ENCODE results near the gene PNMA8B.
"Not testable (repeated sequence)": the region's sequence is repeated elsewhere in the genome, so short reads cannot be mapped to it uniquely, and the experiment has no call there.

Gene PNMA8B

GRCh38 chr19:46530636-46531035 is 35.0 kb upstream of the PNMA8B start:
- Histone ChIP-seq H3K4me3 (peak overlapping the region; percentile 38; the same call in 1 of the 2 replicates), H3K9me3 (ENCODE audit: low read depth, low read length) (no peaks in the 10 kb centered on the region), H3K36me3 (ENCODE audit: insufficient read depth, low read length) (no peaks in the 10 kb centered on the region), H3K27ac (no peak overlapping the region), H3K9ac (ENCODE audit: insufficient read length) (no peak overlapping the region)
- TF ChIP-seq POLR2AphosphoS5 (IDR thresholded peaks at IDR 0.05; ENCODE audit: borderline replicate concordance, low read depth, low read length) (no peak), FOXP2 (optimal IDR thresholded peaks at IDR 0.05; ENCODE audit: control extremely low read depth, extremely low read length, insufficient read depth) (no peak), EZH2 (IDR thresholded peaks at IDR 0.05) (no peak)
- no peak for DNase-seq (ENCODE audit: low read depth, low spot score)

DNA sequence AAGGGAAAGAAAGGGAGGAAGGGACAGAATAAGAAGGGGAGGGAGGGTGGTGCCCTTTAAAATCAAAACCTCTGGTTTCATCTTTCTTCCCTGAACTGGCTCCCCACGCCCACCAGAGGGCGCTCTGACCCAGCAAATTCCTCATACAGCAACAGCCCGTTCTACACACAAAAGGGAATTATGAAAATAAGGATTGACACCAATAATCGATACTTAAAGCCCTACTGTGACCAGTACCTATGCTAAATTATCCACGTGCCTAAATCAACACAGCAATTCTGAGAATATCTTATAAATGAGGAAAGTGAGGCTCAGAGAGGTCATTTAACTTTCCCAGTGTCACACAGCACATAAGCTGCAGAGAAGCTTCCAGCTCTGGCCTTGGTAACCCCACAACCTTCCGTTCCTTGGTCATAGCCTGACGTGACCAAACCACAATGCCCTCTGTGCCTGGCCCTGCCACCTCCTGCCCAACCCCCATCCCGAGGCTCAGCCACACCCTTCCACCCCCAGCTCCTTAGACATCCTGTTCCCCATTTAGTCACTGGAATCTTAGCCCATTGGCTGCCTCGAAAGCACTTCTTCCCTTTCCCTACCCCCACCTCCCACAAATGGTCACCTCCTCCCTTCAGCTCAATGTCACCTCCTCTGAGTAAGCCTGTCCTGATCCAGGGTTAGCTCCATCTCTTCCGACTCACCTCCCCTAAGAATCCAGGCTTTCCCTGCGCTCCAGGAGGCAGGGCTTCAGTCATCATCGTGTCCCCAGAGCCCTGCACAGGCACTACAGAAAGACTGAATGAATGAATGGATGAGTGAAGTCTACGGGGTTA is 34.2 kb upstream of the PNMA8B start:
- Histone ChIP-seq H3K27ac (no peak overlapping the region), H3K4me3 (peak overlapping the region; percentile 38; the same call in 1 of the 2 replicates), H3K36me3 (ENCODE audit: insufficient read depth, low read length) (no peaks in the 10 kb centered on the region), H3K9me3 (ENCODE audit: low read depth, low read length) (no peaks in the 10 kb centered on the region), H3K9ac (ENCODE audit: insufficient read length) (no peak overlapping the region)
- no peak for DNase-seq (ENCODE audit: low read depth, low spot score)
- TF ChIP-seq FOXP2 (optimal IDR thresholded peaks at IDR 0.05; ENCODE audit: control extremely low read depth, extremely low read length, insufficient read depth) (no peak), EZH2 (IDR thresholded peaks at IDR 0.05) (no peak), POLR2AphosphoS5 (IDR thresholded peaks at IDR 0.05; ENCODE audit: borderline replicate concordance, low read depth, low read length) (no peak)

- DNase-seq (ENCODE audit: low read depth, low spot score): no peak
- Histone ChIP-seq H3K27ac (no peak overlapping the region), H3K36me3 (ENCODE audit: insufficient read depth, low read length) (no peaks in the 10 kb centered on the region), H3K4me3 (no peak overlapping the region), H3K9ac (ENCODE audit: insufficient read length) (no peak overlapping the region), H3K9me3 (ENCODE audit: low read depth, low read length) (no peaks in the 10 kb centered on the region)
- TF ChIP-seq EZH2 (IDR thresholded peaks at IDR 0.05): no peak
- TF ChIP-seq POLR2AphosphoS5 (IDR thresholded peaks at IDR 0.05; ENCODE audit: borderline replicate concordance, low read depth, low read length): no peak
- no peak for TF ChIP-seq FOXP2 (optimal IDR thresholded peaks at IDR 0.05; ENCODE audit: control extremely low read depth, extremely low read length, insufficient read depth)
Measured at GRCh38 chr19:46528601-46529590, 33.2 kb upstream of the PNMA8B start.

DNA sequence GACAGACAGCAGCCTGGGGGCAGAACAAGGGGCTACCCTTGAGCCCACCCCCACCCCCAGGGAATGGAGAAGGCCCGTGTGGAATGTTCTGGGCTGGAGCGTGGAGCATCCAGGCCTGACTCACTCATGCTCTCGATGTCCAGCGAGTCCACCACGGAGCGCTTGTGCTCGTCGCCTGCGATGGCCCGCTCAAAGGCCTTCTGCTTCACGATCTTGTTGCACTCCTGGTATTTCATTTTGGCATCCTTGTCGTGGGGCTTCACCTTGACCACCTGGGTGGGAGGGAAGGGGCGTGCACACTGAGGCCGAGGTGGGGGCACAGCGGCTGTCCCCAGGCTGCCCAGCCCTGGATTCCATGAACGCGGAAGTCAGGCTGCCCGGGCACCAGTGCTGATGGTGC is 31.1 kb upstream of the PNMA8B start:
- H3K27ac ChIP-seq; DNase-seq (ENCODE audit: low read depth, low spot score); H3K4me3 ChIP-seq; H3K9ac ChIP-seq (ENCODE audit: insufficient read length); H3K36me3 ChIP-seq (ENCODE audit: insufficient read depth, low read length); H3K9me3 ChIP-seq (ENCODE audit: low read depth, low read length): not testable (repeated sequence)

- no peaks in the 10 kb centered on the region for H3K36me3 ChIP-seq (ENCODE audit: insufficient read depth, low read length)
Measured at GRCh38 chr19:46524308-46524707, 28.6 kb upstream of the PNMA8B start.

DNA sequence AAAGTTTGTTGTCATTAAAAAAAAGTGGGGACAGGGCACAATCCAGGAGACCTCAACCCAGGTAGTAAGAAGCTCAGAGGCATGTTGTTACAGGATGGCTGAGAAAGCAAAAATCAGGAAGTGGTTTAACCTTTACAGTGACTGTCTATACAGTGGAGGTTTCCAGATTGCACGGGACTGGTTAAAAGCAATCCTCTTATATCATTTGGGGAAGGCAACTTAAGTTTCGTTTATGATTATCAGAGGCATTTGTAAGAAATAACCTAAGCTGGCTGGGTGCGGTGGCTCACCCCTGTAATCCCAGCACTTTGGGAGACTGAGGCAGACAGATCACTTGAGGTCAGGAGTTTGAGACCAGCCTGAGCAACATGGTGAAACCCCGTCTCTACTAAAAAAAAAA is 27.3 kb upstream of the PNMA8B start:
- H3K9me3 ChIP-seq (ENCODE audit: low read depth, low read length): not testable (repeated sequence)

More at GRCh38 chr19:46524308-46524707, 28.6 kb upstream of the PNMA8B start:
- no peak overlapping the region for H3K4me3 ChIP-seq
- TF ChIP-seq POLR2AphosphoS5 (IDR thresholded peaks at IDR 0.05; ENCODE audit: borderline replicate concordance, low read depth, low read length): no peak
- no peak for TF ChIP-seq EZH2 (IDR thresholded peaks at IDR 0.05)
- TF ChIP-seq FOXP2 (optimal IDR thresholded peaks at IDR 0.05; ENCODE audit: control extremely low read depth, extremely low read length, insufficient read depth): no peak
- no peak overlapping the region for H3K27ac ChIP-seq
- H3K9me3 ChIP-seq (ENCODE audit: low read depth, low read length): no peaks in the 10 kb centered on the region
- DNase-seq (ENCODE audit: low read depth, low spot score): no peak
- H3K9ac ChIP-seq (ENCODE audit: insufficient read length): no peak overlapping the region

GRCh38 chr19:46521241-46521868 is 25.7 kb upstream of the PNMA8B start:
- Histone ChIP-seq H3K9ac (ENCODE audit: insufficient read length) (no peak overlapping the region), H3K27ac (no peak overlapping the region), H3K9me3 (ENCODE audit: low read depth, low read length) (no peaks in the 10 kb centered on the region), H3K36me3 (ENCODE audit: insufficient read depth, low read length) (no peaks in the 10 kb centered on the region), H3K4me3 (no peak overlapping the region)
- TF ChIP-seq POLR2AphosphoS5 (IDR thresholded peaks at IDR 0.05; ENCODE audit: borderline replicate concordance, low read depth, low read length): no peak
- no peak for TF ChIP-seq EZH2 (IDR thresholded peaks at IDR 0.05)
- TF ChIP-seq FOXP2 (optimal IDR thresholded peaks at IDR 0.05; ENCODE audit: control extremely low read depth, extremely low read length, insufficient read depth): no peak
- no peak for DNase-seq (ENCODE audit: low read depth, low spot score)

More for the DNA sequence above, 27.3 kb upstream of the PNMA8B start:
- H3K4me3 ChIP-seq; H3K27ac ChIP-seq; DNase-seq (ENCODE audit: low read depth, low spot score); H3K9ac ChIP-seq (ENCODE audit: insufficient read length); H3K36me3 ChIP-seq (ENCODE audit: insufficient read depth, low read length): not testable (repeated sequence)

DNA sequence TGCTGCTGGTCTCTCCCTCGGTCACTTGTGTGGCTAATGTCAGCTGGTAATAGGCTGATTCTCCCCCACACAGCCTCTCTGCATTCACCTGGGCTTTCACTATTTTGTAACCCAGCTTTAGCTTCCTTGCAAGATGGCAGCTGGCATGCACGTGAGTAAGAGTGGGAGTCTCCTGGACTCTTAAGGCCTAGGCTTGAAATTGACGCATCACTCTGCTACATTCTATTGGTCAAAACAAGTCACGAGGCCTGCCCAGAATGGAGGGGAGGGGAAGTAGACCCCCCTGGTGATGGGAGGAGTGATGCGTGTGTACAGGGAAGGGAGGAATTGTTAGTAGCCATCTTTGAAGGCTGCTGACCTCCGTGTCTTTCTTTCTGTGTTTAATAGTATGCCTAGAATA is 24.9 kb upstream of the PNMA8B start:
- Histone ChIP-seq H3K4me3 (no peak overlapping the region), H3K27ac (peak overlapping the region; percentile 76), H3K9ac (ENCODE audit: insufficient read length) (no peak overlapping the region), H3K36me3 (ENCODE audit: insufficient read depth, low read length) (no peaks in the 10 kb centered on the region), H3K9me3 (ENCODE audit: low read depth, low read length) (no peaks in the 10 kb centered on the region)
- TF ChIP-seq FOXP2 (optimal IDR thresholded peaks at IDR 0.05; ENCODE audit: control extremely low read depth, extremely low read length, insufficient read depth): no peak
- no peak for TF ChIP-seq POLR2AphosphoS5 (IDR thresholded peaks at IDR 0.05; ENCODE audit: borderline replicate concordance, low read depth, low read length)
- no peak for TF ChIP-seq EZH2 (IDR thresholded peaks at IDR 0.05)
- no peak for DNase-seq (ENCODE audit: low read depth, low spot score)

All from SK-N-MC (cell line).